ENCODE data around the gene KCNK5.

The KCNK5 gene

GRCh38 chr6:39196673-39197091 lies 32.6 kb downstream of the KCNK5 start:
- DNase-seq, result no peak

DNA sequence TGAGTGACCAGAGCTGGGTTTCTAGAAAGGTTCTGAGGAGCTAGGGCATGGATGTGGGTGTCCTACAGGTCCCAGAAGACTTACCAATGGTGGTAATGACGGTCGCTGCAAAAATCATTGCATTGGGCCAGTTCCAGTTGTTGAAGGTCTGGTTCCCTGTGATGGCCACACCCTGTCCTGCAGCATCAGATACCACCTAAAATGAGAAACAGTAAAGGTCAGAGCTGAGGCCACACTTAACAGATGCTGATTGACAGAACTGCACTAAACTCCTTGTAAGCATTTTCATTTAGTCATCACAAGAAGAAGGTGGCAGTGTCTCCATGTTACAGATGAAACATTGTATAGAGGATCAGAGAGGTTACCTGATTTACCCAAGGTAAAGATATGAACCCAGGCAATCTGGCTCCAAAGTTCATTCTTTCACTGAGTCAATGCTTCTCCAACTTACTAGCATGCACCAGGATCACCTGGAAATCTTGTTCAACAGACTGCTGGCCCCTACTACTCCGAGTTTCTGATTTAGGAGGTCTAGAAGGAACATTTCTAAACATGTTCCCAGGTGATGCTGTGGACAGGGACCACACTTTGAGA lies 33.4 kb downstream of the KCNK5 start:
- no peak for DNase-seq

DNA sequence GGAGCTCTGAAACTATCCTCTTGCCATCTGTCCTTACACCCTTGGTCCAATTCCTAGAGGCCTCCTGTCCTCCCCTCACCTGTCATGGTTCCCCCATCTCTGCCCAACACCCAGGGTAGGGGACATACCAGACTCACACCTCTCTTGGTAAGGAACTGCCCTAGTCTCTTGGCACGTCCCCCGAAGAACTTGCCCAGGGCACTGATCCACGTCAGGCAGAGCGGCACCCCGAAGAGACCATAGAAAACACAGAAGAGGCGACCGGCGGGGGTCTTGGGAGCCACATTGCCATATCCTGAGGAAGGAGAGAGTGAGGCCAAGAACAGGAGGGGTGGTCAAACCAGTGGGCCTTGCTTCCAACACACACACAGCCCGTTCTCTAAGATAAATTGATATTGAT lies 34.8 kb downstream of the KCNK5 start:
- no peak for DNase-seq

GRCh38 chr6:39193201-39193791 lies 36.0 kb downstream of the KCNK5 start:
- DNase-seq, result no peak

- no peak for DNase-seq
Observed at GRCh38 chr6:39192736-39193135, 36.5 kb downstream of the KCNK5 start.

- no peak for DNase-seq
Observed at GRCh38 chr6:39191236-39191930, 37.9 kb downstream of the KCNK5 start.

DNA sequence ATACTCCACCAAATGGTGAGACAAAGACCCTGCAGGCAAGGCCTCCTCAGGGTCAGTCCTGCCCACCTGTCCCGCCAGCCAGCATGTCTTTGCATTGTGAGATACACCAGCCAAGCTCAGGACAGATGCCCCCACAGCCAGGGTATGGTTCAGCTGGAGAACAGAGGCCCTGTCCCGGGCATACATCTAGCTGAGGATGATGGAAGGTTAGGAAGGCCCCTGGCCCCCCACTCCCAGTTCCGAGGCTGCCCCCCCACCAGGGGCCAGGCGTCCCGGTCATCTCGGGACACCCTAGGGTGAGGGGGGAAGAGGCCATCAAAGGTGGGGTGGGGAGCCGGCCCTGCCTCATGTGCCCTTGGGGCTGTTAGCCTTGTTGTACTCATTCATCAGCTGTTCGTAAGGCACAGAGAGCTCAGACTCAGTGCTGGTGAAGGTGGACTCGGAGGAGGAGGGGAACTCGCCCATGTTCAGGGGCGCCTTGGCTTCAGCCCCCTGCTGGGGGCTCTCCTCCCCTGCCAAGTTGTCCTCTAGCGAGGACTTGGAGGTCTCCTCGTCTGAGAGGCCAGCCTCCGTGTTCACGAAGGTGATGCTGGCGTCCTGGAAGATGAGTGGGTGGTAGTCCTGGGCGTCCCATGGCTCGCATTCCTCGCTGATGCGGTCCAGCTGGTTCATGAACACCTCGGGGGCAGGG lies 38.6 kb downstream of the KCNK5 start:
- DNase-seq, result no peak

DNA sequence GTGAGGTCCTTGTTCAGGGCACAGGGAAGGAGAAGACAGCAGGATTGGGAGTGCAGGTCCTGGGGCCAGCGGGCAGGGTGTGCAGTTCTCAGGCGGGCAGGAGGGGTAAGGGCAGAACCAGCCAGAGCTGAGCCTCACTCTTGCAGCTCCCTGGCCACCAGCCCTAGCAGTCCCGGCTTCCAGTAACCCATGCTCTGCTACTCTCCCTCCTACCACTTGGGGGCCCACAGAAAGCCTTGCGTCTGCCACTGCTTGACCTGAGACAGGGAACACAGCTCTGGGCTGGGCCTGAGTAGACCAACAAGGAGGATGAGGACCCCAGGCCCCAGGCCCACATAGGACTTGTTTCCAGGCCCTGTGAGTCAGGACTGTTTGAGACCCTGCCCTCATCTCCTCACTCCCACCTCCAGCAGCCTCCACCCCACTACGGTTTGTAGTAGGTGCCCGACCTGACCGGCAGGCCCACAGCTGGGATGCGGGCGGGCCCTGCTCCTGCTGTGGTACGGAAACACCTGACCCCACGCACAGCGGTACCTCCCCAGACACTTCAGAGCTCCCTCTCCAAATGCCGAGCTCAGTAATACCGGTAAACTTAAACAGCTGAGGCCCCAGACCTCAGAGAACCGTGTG lies 39.2 kb downstream of the KCNK5 start:
- peak; percentile 53 for DNase-seq

- DNase-seq, result no peak
Observed at GRCh38 chr6:39189131-39189530, 40.1 kb downstream of the KCNK5 start.

GRCh38 chr6:39188571-39188970 lies 40.7 kb downstream of the KCNK5 start:
- no peak for DNase-seq

DNA sequence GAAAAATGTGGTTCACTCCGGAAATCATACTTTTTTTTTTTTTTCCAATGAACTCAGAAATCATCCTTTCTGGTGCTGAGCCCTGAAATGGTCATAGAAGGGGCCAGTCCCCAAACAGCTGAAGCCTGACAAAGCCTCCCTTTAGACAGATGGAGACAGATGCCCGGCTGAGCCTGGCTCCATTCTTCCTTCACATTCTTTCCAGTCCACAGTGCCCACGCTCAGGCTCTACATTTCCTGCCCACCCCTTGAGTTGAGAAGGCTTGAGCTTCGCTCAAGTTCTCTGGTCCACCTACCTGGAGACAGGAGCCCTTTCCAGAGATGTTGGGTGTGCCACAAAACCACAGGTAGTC lies 41.2 kb downstream of the KCNK5 start:
- DNase-seq, result no peak

DNA sequence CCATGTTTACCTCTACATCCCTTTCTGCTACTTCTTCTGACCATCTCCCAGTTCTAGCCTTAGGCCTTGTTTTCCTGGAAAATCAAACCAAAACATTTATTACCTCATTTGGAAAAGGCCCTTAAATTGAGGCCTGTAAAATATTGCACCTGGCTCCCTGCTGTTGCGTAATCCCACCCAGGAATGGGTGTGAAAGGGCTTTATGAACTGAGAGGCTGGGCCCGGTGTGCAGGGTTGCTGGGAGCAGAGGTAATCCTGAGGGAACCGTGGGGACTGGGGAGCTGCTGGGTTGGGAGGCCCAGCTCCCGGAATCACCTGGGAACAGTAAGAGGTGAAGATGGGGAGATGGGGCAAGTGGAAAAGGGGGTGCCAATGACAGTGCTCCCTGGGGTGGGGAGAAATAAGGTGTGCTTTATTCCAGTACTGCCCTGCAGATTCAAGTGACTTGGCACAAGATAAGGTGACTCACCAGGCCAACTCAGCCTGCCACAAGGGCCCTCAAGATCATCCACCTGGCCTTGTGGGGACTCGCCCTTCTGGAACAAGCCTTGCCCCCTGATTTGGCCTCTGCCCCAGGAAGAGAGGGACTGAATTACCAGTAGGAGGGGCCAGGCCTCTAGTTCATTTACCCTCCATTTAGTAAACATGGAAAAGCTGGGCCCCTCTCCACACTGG lies 44.2 kb downstream of the KCNK5 start:
- no peak for DNase-seq

DNA sequence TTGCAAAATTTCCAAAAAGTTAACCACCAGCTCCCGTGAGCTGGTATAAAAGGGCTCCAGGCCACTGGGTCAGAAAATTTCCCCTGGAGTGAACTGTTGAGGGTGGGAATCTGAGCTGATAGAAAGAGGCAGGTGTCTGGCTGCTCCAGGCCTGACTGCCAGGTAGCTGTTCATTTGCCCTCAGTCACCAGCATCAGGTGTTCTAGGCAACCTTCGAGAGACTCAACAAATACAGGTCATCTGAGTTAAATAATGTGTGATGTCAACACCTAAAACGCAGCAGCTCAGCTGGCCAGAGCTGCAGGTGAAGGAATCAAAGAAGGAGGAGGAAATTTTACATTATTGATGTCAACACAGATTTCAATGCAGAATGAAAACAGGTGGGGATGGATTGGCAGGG lies 46.7 kb downstream of the KCNK5 start:
- DNase-seq, result no peak

DNA sequence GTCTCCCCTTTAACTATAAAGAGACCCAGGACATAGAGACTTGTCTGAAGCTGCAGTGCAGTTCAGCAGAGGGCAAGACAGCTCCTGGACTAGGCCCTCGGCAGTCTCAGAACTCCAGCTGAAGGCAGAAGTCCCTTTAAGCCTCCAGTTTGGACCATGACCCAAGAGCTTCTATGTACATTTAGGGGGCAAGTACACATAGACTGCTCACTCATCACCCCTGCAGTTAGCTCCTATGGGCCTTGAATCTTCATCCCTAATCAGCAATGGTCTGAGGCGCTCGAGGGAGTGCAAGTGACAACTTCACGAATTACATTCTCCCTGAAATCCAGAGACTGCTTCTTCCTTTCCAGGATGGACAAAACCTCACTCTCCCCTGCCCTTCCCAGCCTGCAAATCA lies 47.4 kb downstream of the KCNK5 start:
- DNase-seq, result no peak

DNA sequence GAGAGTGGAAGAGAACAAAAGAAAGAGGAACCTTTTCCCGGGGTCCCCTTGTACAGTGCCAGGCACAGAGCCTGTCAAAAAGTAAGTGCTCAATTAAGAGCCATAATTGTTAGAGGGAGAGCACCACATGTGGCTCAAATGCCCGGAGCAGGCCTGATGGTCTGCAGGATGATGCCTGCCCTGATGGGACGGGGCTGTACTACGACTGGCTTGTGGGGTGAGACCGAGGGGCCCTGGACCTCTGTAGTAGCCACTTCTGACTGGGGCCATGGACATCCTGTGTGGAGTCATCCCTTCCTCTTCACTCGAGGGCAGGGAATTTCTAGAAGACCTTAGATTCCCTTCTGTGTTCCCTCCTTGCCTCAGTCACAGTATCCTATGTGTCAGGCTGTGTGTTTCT lies 47.9 kb downstream of the KCNK5 start:
- no peak for DNase-seq

DNA sequence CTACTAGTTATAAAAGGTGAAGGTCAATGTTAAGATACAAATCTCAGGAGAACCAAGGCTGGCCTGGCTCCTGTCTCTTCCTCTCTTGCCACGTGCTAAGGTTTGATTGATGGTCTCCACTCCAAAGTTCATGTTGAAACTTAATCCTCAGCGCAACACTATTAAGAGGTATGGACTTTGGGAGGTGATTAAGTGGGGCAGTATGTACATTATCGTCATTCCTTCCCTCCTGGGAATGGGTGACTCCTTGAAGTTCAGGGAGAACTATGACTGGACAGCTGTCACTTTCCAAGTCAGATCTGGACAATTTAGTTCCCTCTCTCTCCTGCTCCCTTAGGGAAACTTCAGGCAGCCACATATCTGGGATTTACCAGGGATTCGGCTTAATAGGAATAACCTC lies 50.5 kb downstream of the KCNK5 start:
- no peak for DNase-seq

- DNase-seq, result no peak
Observed at GRCh38 chr6:39178235-39178634, 51.0 kb downstream of the KCNK5 start.

- DNase-seq, result no peak
Observed at GRCh38 chr6:39177130-39177529, 52.1 kb downstream of the KCNK5 start.

DNA sequence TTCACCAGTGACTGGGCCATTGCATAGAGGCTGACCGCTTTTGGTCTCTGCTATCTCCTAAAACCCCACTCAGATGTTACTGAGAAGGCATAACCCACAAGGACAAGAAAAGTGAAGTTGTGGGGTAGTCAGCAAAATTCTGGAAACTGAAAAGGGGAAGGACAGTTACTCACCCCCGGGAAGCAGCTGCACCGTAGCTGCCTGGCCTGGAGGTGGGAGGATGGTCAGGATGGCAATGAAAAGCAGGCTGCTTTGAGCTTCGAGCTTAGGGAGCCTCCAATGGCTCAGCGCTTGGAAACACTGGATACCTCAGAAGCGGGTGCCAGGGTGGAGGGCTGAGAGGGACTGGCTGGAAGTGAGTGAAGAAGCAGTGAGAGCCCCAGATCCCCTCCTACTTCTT lies 56.0 kb downstream of the KCNK5 start:
- peak; percentile 49 for DNase-seq

DNA sequence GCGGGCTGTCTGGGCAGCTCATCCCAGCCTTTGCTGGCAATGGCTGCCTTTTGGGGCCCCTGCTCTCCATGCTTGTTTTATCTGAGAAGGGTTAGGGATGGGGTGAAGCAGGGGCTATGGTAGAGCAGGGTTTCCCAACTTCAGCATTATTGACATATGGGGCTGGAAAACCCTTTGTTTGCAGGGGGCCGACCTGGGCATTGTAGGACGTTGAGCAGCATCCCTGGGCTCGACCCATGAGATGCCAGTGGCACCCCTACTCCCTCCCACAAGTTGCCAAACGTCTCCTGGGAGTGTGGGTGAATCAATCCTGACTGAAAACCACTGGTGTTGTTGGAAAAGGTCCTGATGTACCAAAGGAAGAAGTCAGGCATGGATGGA lies 56.9 kb downstream of the KCNK5 start:
- no peak for DNase-seq

DNA sequence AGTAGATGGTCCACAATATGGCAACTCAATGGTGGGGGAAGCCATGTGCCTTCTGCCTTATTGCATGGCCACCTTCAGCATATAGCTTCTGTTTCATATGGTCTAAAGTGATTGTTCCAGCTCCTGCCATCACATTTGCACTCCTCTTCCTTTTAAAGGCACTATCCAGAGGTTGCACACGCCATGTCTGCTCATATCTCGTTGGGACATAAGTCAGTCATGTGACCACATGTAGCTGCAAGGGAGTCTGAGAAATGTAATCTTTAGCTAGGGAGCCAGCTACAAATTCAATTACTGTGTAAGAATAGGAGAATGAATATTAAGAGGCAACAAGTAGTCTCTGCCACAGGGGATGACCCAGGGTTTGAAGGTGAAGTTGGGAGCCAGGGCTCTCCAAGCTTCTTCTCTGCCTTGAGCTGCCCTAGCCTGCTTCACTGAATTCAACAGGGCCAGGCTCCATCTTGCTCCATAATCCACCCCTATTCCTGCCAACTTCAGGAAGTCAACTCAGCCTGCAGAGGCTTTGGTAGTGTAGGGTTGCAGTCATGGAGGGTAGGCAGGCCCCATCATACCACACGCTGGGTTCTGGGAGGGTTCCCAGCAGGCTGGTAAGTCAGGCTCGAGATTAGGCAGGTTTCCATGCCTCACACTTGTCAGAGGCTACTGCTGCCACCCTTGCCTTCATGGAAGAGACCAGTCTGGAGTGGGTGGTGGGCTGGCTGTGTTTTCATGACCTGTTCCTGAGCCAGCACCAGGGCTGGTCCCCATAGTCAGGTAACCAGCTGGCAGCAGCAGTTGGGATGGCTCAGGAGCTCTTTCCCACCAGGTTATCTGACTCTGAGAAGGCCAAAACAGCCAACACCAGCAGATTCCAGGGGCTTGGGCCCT lies 57.5 kb downstream of the KCNK5 start:
- no peak for DNase-seq

- DNase-seq, result no peak
Observed at GRCh38 chr6:39170860-39171259, 58.4 kb downstream of the KCNK5 start.
